H9 (cell line): ENCODE measurements around the gene CDCP2. TPM values are rescaled to one million over a fixed set of nuclear protein-coding genes. Genes with fewer than 3 reads are reported as not detected.

ENCODE experiments used
- DNase-seq: peaks from one replicate; pipeline ENCODE4 v3.0.0-alpha.2; 2017
- H2AFZ ChIP-seq: one replicate; pipeline ENCODE4 v1.6.1; 2013; ENCODE audit warnings: mild to moderate bottlenecking, low read length, control low read depth, moderate library complexity
- H2AK5ac ChIP-seq: 2 replicates; pipeline ENCODE4 v1.6.1; 2013; ENCODE audit warnings: low read length, control low read depth, mixed read lengths; ENCODE audit not compliant: insufficient read length
- H2BK120ac ChIP-seq: one replicate; pipeline ENCODE4 v1.6.1; 2013; ENCODE audit warnings: low read depth, mild to moderate bottlenecking, low read length, control low read depth, inconsistent platforms; ENCODE audit not compliant: poor library complexity, severe bottlenecking
- H2BK12ac ChIP-seq: 2 replicates; pipeline ENCODE4 v1.6.1; 2013; ENCODE audit warnings: low read length, control low read depth, mixed read lengths, low read depth; ENCODE audit not compliant: insufficient read length
- H2BK15ac ChIP-seq: 2 replicates; pipeline ENCODE4 v1.6.1; 2013; ENCODE audit warnings: low read depth, low read length, control low read depth
- H2BK20ac ChIP-seq: one replicate; pipeline ENCODE4 v1.6.1; 2013; ENCODE audit warnings: low read depth, mild to moderate bottlenecking, low read length, control low read depth, inconsistent platforms; ENCODE audit not compliant: poor library complexity, severe bottlenecking
- H2BK5ac ChIP-seq: 2 replicates; pipeline ENCODE4 v1.6.1; 2013; ENCODE audit warnings: low read length, control low read depth, mixed read lengths; ENCODE audit not compliant: insufficient read length
- H3K14ac ChIP-seq: 2 replicates; pipeline ENCODE4 v1.6.1; 2013; ENCODE audit warnings: low read length, control low read depth; ENCODE audit not compliant: insufficient read depth
- H3K18ac ChIP-seq: 2 replicates; pipeline ENCODE4 v1.6.1; 2013; ENCODE audit warnings: low read depth, mild to moderate bottlenecking, mixed read lengths, low read length, control low read depth; ENCODE audit not compliant: insufficient read length
- H3K23ac ChIP-seq: 2 replicates; pipeline ENCODE4 v1.6.1; 2013; ENCODE audit warnings: low read length, control low read depth, mixed read lengths, low read depth; ENCODE audit not compliant: insufficient read length
- H3K23me2 ChIP-seq: 2 replicates; pipeline ENCODE4 v1.6.1; 2013; ENCODE audit warnings: low read depth, mild to moderate bottlenecking, mixed read lengths, low read length, control low read depth; ENCODE audit not compliant: insufficient read length, poor library complexity, severe bottlenecking
- H3K27ac ChIP-seq: 2 replicates; pipeline ENCODE4 v1.5.1; 2013; ENCODE audit warnings: low read length, control low read depth, mixed read lengths, low read depth; ENCODE audit not compliant: insufficient read length
- H3K27me3 ChIP-seq: 2 replicates; pipeline ENCODE4 v1.6.1; 2013; ENCODE audit warnings: low read length, control low read depth, inconsistent platforms; ENCODE audit not compliant: insufficient read depth
- H3K4ac ChIP-seq: 2 replicates; pipeline ENCODE4 v1.6.1; 2013; ENCODE audit warnings: low read depth, mild to moderate bottlenecking, control low read depth, inconsistent platforms, low read length, moderate library complexity
- H3K4me1 ChIP-seq: 2 replicates; pipeline ENCODE4 v1.6.1; 2013; ENCODE audit warnings: low read length, control low read depth, inconsistent platforms; ENCODE audit not compliant: insufficient read depth
- H3K4me2 ChIP-seq: 2 replicates; pipeline ENCODE4 v1.6.1; 2013; ENCODE audit warnings: low read length, control low read depth, mixed read lengths; ENCODE audit not compliant: insufficient read length, insufficient read depth
- H3K56ac ChIP-seq: 2 replicates; pipeline ENCODE4 v1.6.1; 2013; ENCODE audit warnings: low read depth, mild to moderate bottlenecking, mixed read lengths, low read length, control low read depth; ENCODE audit not compliant: insufficient read length
- H3K79me1 ChIP-seq: 2 replicates; pipeline ENCODE4 v1.6.1; 2013; ENCODE audit warnings: low read depth, mild to moderate bottlenecking, moderate library complexity, low read length, control low read depth, inconsistent platforms; ENCODE audit not compliant: insufficient read depth, poor library complexity, severe bottlenecking
- H3K79me2 ChIP-seq: 2 replicates; pipeline ENCODE4 v1.6.1; 2013; ENCODE audit warnings: low read length, control low read depth, inconsistent platforms; ENCODE audit not compliant: insufficient read depth
- H3K9ac ChIP-seq: 2 replicates; pipeline ENCODE4 v1.6.1; 2013; ENCODE audit warnings: low read length, control low read depth, mixed read lengths; ENCODE audit not compliant: insufficient read length; ENCODE audit errors: extremely low read depth
- H3K9me3 ChIP-seq: one replicate; pipeline ENCODE4 v1.6.1; 2013; ENCODE audit warnings: low read depth, low read length, inconsistent platforms; ENCODE audit not compliant: control insufficient read depth
- H3T11ph ChIP-seq: one replicate; pipeline ENCODE4 v1.6.1; 2013; ENCODE audit warnings: mild to moderate bottlenecking, low read length, control low read depth, inconsistent platforms
- H4K20me1 ChIP-seq: one replicate; pipeline ENCODE4 v1.6.1; 2013; ENCODE audit not compliant: control insufficient read depth, insufficient read length, insufficient read depth
- H4K5ac ChIP-seq: 2 replicates; pipeline ENCODE4 v1.6.1; 2013; ENCODE audit warnings: low read depth, mild to moderate bottlenecking, mixed read lengths, low read length, control low read depth; ENCODE audit not compliant: insufficient read length
- H4K8ac ChIP-seq: replicated peaks from 2 replicates; pipeline ENCODE4 v1.6.1; 2013; ENCODE audit warnings: low read length, control low read depth, mixed read lengths, low read depth; ENCODE audit not compliant: insufficient read length
- H4K91ac ChIP-seq: 2 replicates; pipeline ENCODE4 v1.6.1; 2013; ENCODE audit warnings: low read depth, mild to moderate bottlenecking, moderate library complexity, mixed read lengths, low read length, control low read depth; ENCODE audit not compliant: insufficient read length
- H3K27ac Mint-ChIP-seq, 3 experiments: 2 replicates in 2 of 3; 3 replicates in 1 of 3; pipeline ENCODE4 v1.8.0; 2020 to 2021; ENCODE audit warnings: mixed read lengths in 3 of 3, mild to moderate bottlenecking in 1 of 3, moderate library complexity in 1 of 3
- H3K27me3 Mint-ChIP-seq: 2 replicates; pipeline ENCODE4 v1.8.0; 2021; ENCODE audit warnings: low read depth, mild to moderate bottlenecking, moderate library complexity, mixed read lengths
- H3K36me3 Mint-ChIP-seq, 3 experiments: 2 replicates in 2 of 3; 3 replicates in 1 of 3; pipeline ENCODE4 v1.8.0; 2020 to 2021; ENCODE audit warnings: low read depth in 3 of 3, mixed read lengths in 3 of 3; ENCODE audit not compliant: insufficient read depth in 1 of 3
- H3K4me1 Mint-ChIP-seq, 2 experiments: 2 replicates each; pipeline ENCODE4 v1.8.0; 2020; ENCODE audit warnings: mixed read lengths in 2 of 2
- H3K4me3 Mint-ChIP-seq, 2 experiments: 2 replicates in 1 of 2; 3 replicates in 1 of 2; pipeline ENCODE4 v1.8.0; 2020 to 2021; ENCODE audit warnings: mild to moderate bottlenecking in 2 of 2, mixed read lengths in 2 of 2, moderate library complexity in 1 of 2
- H3K9me3 Mint-ChIP-seq, 2 experiments: 2 replicates in 1 of 2; 3 replicates in 1 of 2; pipeline ENCODE4 v1.8.0; 2020; ENCODE audit warnings: mild to moderate bottlenecking in 2 of 2, mixed read lengths in 2 of 2, moderate library complexity in 1 of 2
- CTCF ChIP-seq: fragments of 200-600 bp; sonication (generic); conservative IDR thresholded peaks from 3 replicates; pipeline ENCODE4 v1.8.0; 2021; ENCODE audit warnings: antibody characterized with exemption, mild to moderate bottlenecking
- WGBS: extraction: QIAGEN DNeasy Blood & Tissue Kit; methylation state at CpG from one replicate; pipeline ENCODE4 v1.1.7; 2013; ENCODE audit warnings: missing lambda C conversion rate, low lambda C conversion rate, mixed read lengths; ENCODE audit not compliant: insufficient read length; ENCODE audit errors: extremely low coverage; 5-methylcytosine and 5-hydroxymethylcytosine counted together
- long read RNA-seq: library from polyadenylated mRNA; unstranded; transcript quantifications from one replicate; pipeline ENCODE4 v2.0.0, GENCODE V29; 2020
- total RNA-seq: library from RNA; stranded (reverse); gene quantifications from 2 replicates; pipeline ENCODE4 v1.2.1, GENCODE V29; 2021

The CDCP2 gene
- total RNA-seq = not detected in 2 replicates
- long read RNA-seq = 0 reads

- no peak within 1 kb of the TSS for H3K4me2 ChIP-seq
- no peak within 1 kb of the TSS for H3K9ac ChIP-seq
- H3T11ph ChIP-seq = no peak within 1 kb of the TSS
- H3K27me3 Mint-ChIP-seq = peaks cover 14% of the 10 kb centered on the region
- H3K56ac ChIP-seq = no peak within 1 kb of the TSS
- TF ChIP-seq CTCF = no peak
- H4K20me1 ChIP-seq = no peaks in the 10 kb centered on the region
- H4K91ac ChIP-seq = no peak within 1 kb of the TSS
- no peak within 1 kb of the TSS for H3K18ac ChIP-seq
- no peak within 1 kb of the TSS for H3K4ac ChIP-seq
- H3K27ac Mint-ChIP-seq = peak within 1 kb of the TSS in 1 of 3 experiments; percentile 17; a peak in 1 of 7 replicates
- WGBS = no CpG with 5 or more reads among the region's 5 CpGs
- H3K4me3 Mint-ChIP-seq = no peak within 1 kb of the TSS
- H4K5ac ChIP-seq = no peak within 1 kb of the TSS
- H3K23me2 ChIP-seq = no peaks in the 10 kb centered on the region
- no peak within 1 kb of the TSS for H3K23ac ChIP-seq
- no peaks in the 10 kb centered on the region for H3K79me1 ChIP-seq
- peaks cover 4% of the 10 kb centered on the region; the same call in 1 of the 2 replicates for H3K4me1 ChIP-seq
- H3K4me1 Mint-ChIP-seq = peaks cover 13 to 14% of the 10 kb centered on the region in 2 experiments
- H3K27ac ChIP-seq = no peak within 1 kb of the TSS
- no peaks in the 10 kb centered on the region for H3K9me3 Mint-ChIP-seq
- no peaks in the 10 kb centered on the region for H3K36me3 Mint-ChIP-seq
- DNase-seq = no peak
- no peak within 1 kb of the TSS for H4K8ac ChIP-seq
- no peaks in the 10 kb centered on the region for H3K9me3 ChIP-seq
- H2BK120ac ChIP-seq = no peak within 1 kb of the TSS
- no peak within 1 kb of the TSS for H2BK20ac ChIP-seq
- no peak within 1 kb of the TSS for H2AFZ ChIP-seq
- no peak within 1 kb of the TSS for H2BK5ac ChIP-seq
- H2BK15ac ChIP-seq = no peak within 1 kb of the TSS
- no peak within 1 kb of the TSS for H2AK5ac ChIP-seq
- H3K79me2 ChIP-seq = no peaks in the 10 kb centered on the region
- H2BK12ac ChIP-seq = no peak within 1 kb of the TSS
- no peaks in the 10 kb centered on the region for H3K27me3 ChIP-seq
- no peak within 1 kb of the TSS for H3K14ac ChIP-seq
Measured at GRCh38 chr1:54152696-54153095, at the start of gene CDCP2. Gene CDCP2, minus strand, starts transcription at chr1:54153000. Its CDS starts 78 bp downstream, at chr1:54152922.
